Thyroid gland (tissue), 4 donors: ENCODE data around the gene CIAO3.

ENCODE experiments used
- POLR2A ChIP-seq, 2 donors: fragments of 450-650 bp; IDR thresholded peaks; one replicate each; pipeline ENCODE4 v1.6.1; 2017; ENCODE audit warnings: antibody characterized with exemption in 2 of 2, mild to moderate bottlenecking in 2 of 2, moderate library complexity in 1 of 2
- TF ChIP-seq, protein P1 (sequence below), 6 experiments: fragments of 200-600 bp in 3 of 6; fragments of 450-650 bp in 3 of 6; sonication (generic) in 3 of 6; IDR thresholded peaks; one replicate each; pipeline ENCODE4 v1.5.1; 2016 to 2019; ENCODE audit warnings: antibody characterized with exemption in 6 of 6, mild to moderate bottlenecking in 2 of 6, inconsistent platforms in 1 of 6, moderate library complexity in 1 of 6

DNA sequence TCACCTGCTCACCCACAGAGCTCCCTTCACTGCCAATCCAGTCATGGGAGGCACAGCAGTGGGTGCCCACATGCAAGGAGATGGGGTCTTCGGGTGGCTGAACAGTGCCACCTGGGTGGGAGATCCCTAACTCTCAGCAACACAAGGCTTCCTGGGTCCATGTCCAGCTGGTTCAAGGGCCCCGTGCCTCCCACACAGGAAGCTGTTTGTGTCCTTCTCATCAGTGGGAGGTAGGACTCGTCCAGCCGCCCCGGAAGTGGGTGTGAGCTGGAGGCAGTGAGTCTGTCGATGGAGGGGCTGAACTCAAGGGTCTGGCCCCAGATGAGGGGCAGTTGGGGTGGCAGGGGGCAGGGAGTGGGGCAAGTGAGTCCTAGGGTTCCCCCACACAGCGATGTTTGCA, 36.8 kb downstream of the CIAO3 start:
- TF ChIP-seq, protein P1, sequence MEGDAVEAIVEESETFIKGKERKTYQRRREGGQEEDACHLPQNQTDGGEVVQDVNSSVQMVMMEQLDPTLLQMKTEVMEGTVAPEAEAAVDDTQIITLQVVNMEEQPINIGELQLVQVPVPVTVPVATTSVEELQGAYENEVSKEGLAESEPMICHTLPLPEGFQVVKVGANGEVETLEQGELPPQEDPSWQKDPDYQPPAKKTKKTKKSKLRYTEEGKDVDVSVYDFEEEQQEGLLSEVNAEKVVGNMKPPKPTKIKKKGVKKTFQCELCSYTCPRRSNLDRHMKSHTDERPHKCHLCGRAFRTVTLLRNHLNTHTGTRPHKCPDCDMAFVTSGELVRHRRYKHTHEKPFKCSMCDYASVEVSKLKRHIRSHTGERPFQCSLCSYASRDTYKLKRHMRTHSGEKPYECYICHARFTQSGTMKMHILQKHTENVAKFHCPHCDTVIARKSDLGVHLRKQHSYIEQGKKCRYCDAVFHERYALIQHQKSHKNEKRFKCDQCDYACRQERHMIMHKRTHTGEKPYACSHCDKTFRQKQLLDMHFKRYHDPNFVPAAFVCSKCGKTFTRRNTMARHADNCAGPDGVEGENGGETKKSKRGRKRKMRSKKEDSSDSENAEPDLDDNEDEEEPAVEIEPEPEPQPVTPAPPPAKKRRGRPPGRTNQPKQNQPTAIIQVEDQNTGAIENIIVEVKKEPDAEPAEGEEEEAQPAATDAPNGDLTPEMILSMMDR (IDR thresholded peaks at IDR 0.05), result no peak
- no peak for TF ChIP-seq POLR2A (IDR thresholded peaks at IDR 0.05)
